Measurements from ENCODE around the gene ESF1.

- no peak for TF ChIP-seq NR3C1 (CRISPR knock-in tag; conservative IDR thresholded peaks at IDR 0.05; ENCODE audit: low read depth)
- TF ChIP-seq CBFB (CRISPR knock-in tag; IDR thresholded peaks at IDR 0.05; ENCODE audit: low read depth), result no peak
- no peak for TF ChIP-seq CTCF (IDR thresholded peaks at IDR 0.05)
- TF ChIP-seq ETV6 (CRISPR knock-in tag; IDR thresholded peaks at IDR 0.05), result no peak
- TF ChIP-seq, protein P1, sequence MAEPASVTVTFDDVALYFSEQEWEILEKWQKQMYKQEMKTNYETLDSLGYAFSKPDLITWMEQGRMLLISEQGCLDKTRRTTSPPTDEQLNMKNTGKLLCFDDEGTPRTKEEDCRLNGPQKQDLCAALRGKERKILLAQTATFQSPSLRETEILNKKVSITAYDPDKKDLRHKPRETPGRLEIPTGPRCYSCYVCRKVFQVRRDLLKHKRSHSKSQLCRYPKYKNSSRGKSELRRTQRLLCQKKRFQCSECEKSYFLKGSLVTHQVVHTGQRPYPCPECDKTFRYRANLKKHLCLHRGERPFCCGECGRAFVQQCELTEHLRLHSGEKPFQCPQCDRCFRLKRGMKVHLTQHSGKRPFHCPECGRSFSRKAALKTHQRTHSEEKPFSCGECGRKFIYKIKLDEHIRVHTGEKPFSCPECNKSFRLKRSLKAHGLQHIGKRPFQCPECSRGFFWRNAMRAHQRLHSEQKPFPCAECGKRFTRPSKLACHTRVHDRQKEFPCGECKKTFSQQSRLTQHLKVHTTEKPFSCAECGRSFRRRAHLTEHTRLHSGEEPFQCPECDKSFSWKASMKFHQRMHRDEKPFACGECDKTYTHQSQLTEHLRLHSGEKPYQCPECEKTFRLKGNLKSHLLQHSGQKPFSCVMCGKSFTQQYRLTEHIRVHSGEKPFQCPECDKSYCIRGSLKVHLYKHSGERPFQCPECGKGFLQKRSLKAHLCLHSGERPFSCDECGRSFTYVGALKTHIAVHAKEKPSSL (CRISPR knock-in tag; conservative IDR thresholded peaks at IDR 0.05), result no peak
- TF ChIP-seq, protein P2, sequence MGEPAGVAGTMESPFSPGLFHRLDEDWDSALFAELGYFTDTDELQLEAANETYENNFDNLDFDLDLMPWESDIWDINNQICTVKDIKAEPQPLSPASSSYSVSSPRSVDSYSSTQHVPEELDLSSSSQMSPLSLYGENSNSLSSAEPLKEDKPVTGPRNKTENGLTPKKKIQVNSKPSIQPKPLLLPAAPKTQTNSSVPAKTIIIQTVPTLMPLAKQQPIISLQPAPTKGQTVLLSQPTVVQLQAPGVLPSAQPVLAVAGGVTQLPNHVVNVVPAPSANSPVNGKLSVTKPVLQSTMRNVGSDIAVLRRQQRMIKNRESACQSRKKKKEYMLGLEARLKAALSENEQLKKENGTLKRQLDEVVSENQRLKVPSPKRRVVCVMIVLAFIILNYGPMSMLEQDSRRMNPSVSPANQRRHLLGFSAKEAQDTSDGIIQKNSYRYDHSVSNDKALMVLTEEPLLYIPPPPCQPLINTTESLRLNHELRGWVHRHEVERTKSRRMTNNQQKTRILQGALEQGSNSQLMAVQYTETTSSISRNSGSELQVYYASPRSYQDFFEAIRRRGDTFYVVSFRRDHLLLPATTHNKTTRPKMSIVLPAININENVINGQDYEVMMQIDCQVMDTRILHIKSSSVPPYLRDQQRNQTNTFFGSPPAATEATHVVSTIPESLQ (CRISPR knock-in tag; IDR thresholded peaks at IDR 0.05), result no peak
- TF ChIP-seq, protein P3, sequence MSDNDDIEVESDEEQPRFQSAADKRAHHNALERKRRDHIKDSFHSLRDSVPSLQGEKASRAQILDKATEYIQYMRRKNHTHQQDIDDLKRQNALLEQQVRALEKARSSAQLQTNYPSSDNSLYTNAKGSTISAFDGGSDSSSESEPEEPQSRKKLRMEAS (CRISPR knock-in tag; IDR thresholded peaks at IDR 0.05), result no peak
Measured at GRCh38 chr20:13810446-13810845, 25.7 kb upstream of the ESF1 start.
